ENCODE measurements around the gene FOXE1.

The FOXE1 gene

GRCh38 chr9:97853056-97853843 is at the start of gene FOXE1:
Gene FOXE1 (plus strand): TSS chr9:97853226. CDS start chr9:97853915, 689 bp downstream.
- no peak for DNase-seq (ENCODE audit: low read depth)

GRCh38 chr9:97804059-97804365 is 49.0 kb upstream of the FOXE1 start:
- no peak for DNase-seq (ENCODE audit: low read depth)

- no peak for DNase-seq (ENCODE audit: low read depth)
Observed at GRCh38 chr9:97806721-97807120, 46.3 kb upstream of the FOXE1 start.

GRCh38 chr9:97807681-97808080 is 45.3 kb upstream of the FOXE1 start:
- no peak for DNase-seq (ENCODE audit: low read depth)

- DNase-seq (ENCODE audit: low read depth): no peak
Observed at GRCh38 chr9:97808415-97808814, 44.6 kb upstream of the FOXE1 start.

GRCh38 chr9:97808972-97809371 is 44.1 kb upstream of the FOXE1 start:
- no peak for DNase-seq (ENCODE audit: low read depth)

GRCh38 chr9:97809666-97810344 is 43.2 kb upstream of the FOXE1 start:
- no peak for DNase-seq (ENCODE audit: low read depth)

- no peak for DNase-seq (ENCODE audit: low read depth)
Observed at GRCh38 chr9:97811533-97812246, 41.3 kb upstream of the FOXE1 start.

- no peak for DNase-seq (ENCODE audit: low read depth)
Observed at GRCh38 chr9:97812247-97812543, 40.8 kb upstream of the FOXE1 start.

- no peak for DNase-seq (ENCODE audit: low read depth)
Observed at GRCh38 chr9:97813072-97813471, 40.0 kb upstream of the FOXE1 start.

- no peak for DNase-seq (ENCODE audit: low read depth)
Observed at GRCh38 chr9:97819735-97820134, 33.3 kb upstream of the FOXE1 start.

- DNase-seq (ENCODE audit: low read depth): no peak
Observed at GRCh38 chr9:97820373-97820772, 32.7 kb upstream of the FOXE1 start.

GRCh38 chr9:97830884-97831829 is 21.9 kb upstream of the FOXE1 start:
- DNase-seq (ENCODE audit: low read depth): no peak

- no peak for DNase-seq (ENCODE audit: low read depth)
Observed at GRCh38 chr9:97831843-97832636, 21.0 kb upstream of the FOXE1 start.

- DNase-seq (ENCODE audit: low read depth): no peak
Observed at GRCh38 chr9:97840521-97840920, 12.5 kb upstream of the FOXE1 start.

- DNase-seq (ENCODE audit: low read depth): no peak
Observed at GRCh38 chr9:97842960-97843359, 10.1 kb upstream of the FOXE1 start.

GRCh38 chr9:97845130-97845529 is 7.9 kb upstream of the FOXE1 start:
- no peak for DNase-seq (ENCODE audit: low read depth)

GRCh38 chr9:97845763-97846162 is 7.3 kb upstream of the FOXE1 start:
- no peak for DNase-seq (ENCODE audit: low read depth)

GRCh38 chr9:97846347-97846746 is 6.7 kb upstream of the FOXE1 start:
- no peak for DNase-seq (ENCODE audit: low read depth)

GRCh38 chr9:97847474-97848214 is 5.4 kb upstream of the FOXE1 start:
- no peak for DNase-seq (ENCODE audit: low read depth)

- DNase-seq (ENCODE audit: low read depth): no peak
Observed at GRCh38 chr9:97848215-97848479, 4.9 kb upstream of the FOXE1 start.
